Endothelial cell of umbilical vein (primary cell): Measurements from ENCODE around the gene STIM1. TPM values are rescaled to one million over a fixed set of nuclear protein-coding genes. Genes with fewer than 3 reads are reported as not detected.
A peak's percentile ranks its signal among the peaks of the same experiment; 100 is the strongest.

ENCODE experiments used
- BruUV-seq: library from RNA; stranded (reverse); fragments of 400-500 nt; replicated peaks from 2 replicates; lab custom pipeline; 2021; lab: Mats Ljungman, UMichigan
- CTCF ChIA-PET: fragments of 300-600, 350-600 bp; sonication (Branson Sonifier 250); formaldehyde crosslinking; loops from one replicate; lab custom pipeline; 2021; ENCODE audit warnings: antibody characterized with exemption, inconsistent platforms; lab: Charles Lee
- POLR2A ChIA-PET: fragments of 300-600, 350-600 bp; sonication (Branson Sonifier 250); formaldehyde crosslinking; loops from one replicate; lab custom pipeline; 2021; ENCODE audit warnings: antibody characterized with exemption, inconsistent platforms; lab: Charles Lee
- DNase-seq: peaks from one replicate; pipeline ENCODE4 v3.0.0-alpha.2; 2011; ENCODE audit warnings: low read depth, low spot score
- FAIRE-seq: peaks from 2 replicates; lab custom pipeline; 2011; peaks lifted over from hg19 to GRCh38; lab: Jason Lieb, UNC
- H2AFZ ChIP-seq: 2 replicates; pipeline ENCODE4 v1.6.0; 2012; ENCODE audit warnings: low read depth, low read length, control low read depth, inconsistent platforms
- H3K27ac ChIP-seq: 2 replicates; pipeline ENCODE4 v1.5.1; 2011; ENCODE audit warnings: low read depth, mild to moderate bottlenecking, control low read depth, low read length, moderate library complexity; ENCODE audit not compliant: insufficient read depth
- H3K27me3 ChIP-seq, 2 experiments: 2 replicates each; pipeline versions ENCODE4 v1.6.0 to v1.6.1; 2011; ENCODE audit warnings: low read length in 2 of 2, mixed read lengths in 1 of 2; ENCODE audit not compliant: control insufficient read depth in 2 of 2, insufficient read depth in 2 of 2
- H3K36me3 ChIP-seq, 2 experiments: 2 replicates in 1 of 2; 3 replicates in 1 of 2; pipeline ENCODE4 v1.5.1; 2011; ENCODE audit warnings: low read length in 2 of 2, mild to moderate bottlenecking in 1 of 2, moderate library complexity in 1 of 2; ENCODE audit not compliant: control insufficient read depth in 2 of 2, insufficient read depth in 2 of 2; ENCODE audit errors: extremely low read depth in 1 of 2
- H3K4me1 ChIP-seq: 3 replicates; pipeline ENCODE4 v1.5.1; 2011; ENCODE audit warnings: mild to moderate bottlenecking, low read length; ENCODE audit not compliant: control insufficient read depth, insufficient read depth; ENCODE audit errors: extremely low read depth
- H3K4me2 ChIP-seq: 2 replicates; pipeline ENCODE4 v1.6.1; 2011; ENCODE audit warnings: low read length, control low read depth, mixed read lengths; ENCODE audit not compliant: insufficient read depth
- H3K4me3 ChIP-seq, 3 experiments: fragments of 200-600 bp in 1 of 3; sonication (generic), shearing (Covaris generic) in 1 of 3; replicated peaks in 1 of 3; 2 replicates each; pipeline ENCODE4 v1.5.1; 2011 to 2016; ENCODE audit warnings: control low read depth in 3 of 3, low read length in 3 of 3, mild to moderate bottlenecking in 2 of 3, inconsistent platforms in 1 of 3, low read depth in 1 of 3, moderate library complexity in 1 of 3; ENCODE audit not compliant: insufficient read depth in 1 of 3
- H3K79me2 ChIP-seq: 2 replicates; pipeline ENCODE4 v1.6.0; 2012; ENCODE audit warnings: low read length, inconsistent platforms; ENCODE audit not compliant: control insufficient read depth, insufficient read depth
- H3K9ac ChIP-seq: replicated peaks from 2 replicates; pipeline ENCODE3; 2011; ENCODE audit warnings: low read length, control low read depth; ENCODE audit not compliant: insufficient read depth; ENCODE audit errors: extremely low read depth
- H3K9me1 ChIP-seq: replicated peaks from 3 replicates; pipeline ENCODE4 v1.6.0; 2011; ENCODE audit warnings: mild to moderate bottlenecking, low read length; ENCODE audit not compliant: control insufficient read depth, insufficient read depth; ENCODE audit errors: extremely low read depth
- H3K9me3 ChIP-seq: replicated peaks from 2 replicates; pipeline ENCODE4 v1.5.1; 2012; ENCODE audit warnings: low read length, inconsistent platforms; ENCODE audit not compliant: control insufficient read depth, insufficient read depth
- H4K20me1 ChIP-seq: replicated peaks from 2 replicates; pipeline ENCODE3; 2011; ENCODE audit warnings: mild to moderate bottlenecking, low read length; ENCODE audit not compliant: control insufficient read depth, insufficient read depth; ENCODE audit errors: extremely low read depth
- FOS ChIP-seq: IDR thresholded peaks from 2 replicates; pipeline ENCODE4 v1.6.1; 2011; ENCODE audit warnings: mild to moderate bottlenecking, low read length, moderate library complexity, borderline replicate concordance; ENCODE audit not compliant: insufficient read depth
- JUN ChIP-seq: IDR thresholded peaks from 2 replicates; pipeline ENCODE4 v1.6.1; 2011; ENCODE audit warnings: borderline replicate concordance, low read depth; ENCODE audit not compliant: insufficient read length, insufficient read depth
- POLR2A ChIP-seq: IDR thresholded peaks from 2 replicates; pipeline ENCODE4 v1.6.1; 2012; ENCODE audit warnings: low read depth, mild to moderate bottlenecking, control low read depth, low read length
- POLR2AphosphoS5 ChIP-seq: IDR thresholded peaks from 2 replicates; pipeline ENCODE4 v1.6.1; 2012; ENCODE audit warnings: low read depth, mild to moderate bottlenecking, control low read depth, low read length, moderate library complexity; ENCODE audit not compliant: insufficient read depth
- dilution Hi-C: fragments of 300-500 bp; cut with MboI; formaldehyde crosslinking; loops from one replicate; pipeline ENCODE4 v1.15.0; 2019; ENCODE audit warnings: low sequenced_read_pairs; ENCODE audit not compliant: extremely low pct_ligation_motif_present
- intact Hi-C: fragments of 100-400 bp; cut with micrococcal nuclease; formaldehyde crosslinking; loops from one replicate; pipeline ENCODE4 v1.10.0; 2022
- polyA plus RNA-seq, 4 experiments: library from polyadenylated mRNA; depleted of rRNA in 3 of 4; stranded (reverse) in 3 of 4; unstranded in 1 of 4; fragments of >200 nt; gene quantifications; 2 replicates each; pipeline versions ENCODE4 v1.2.1 to v1.2.3, GENCODE V29; 2011 to 2012; ENCODE audit warnings: missing spikeins in 1 of 4
- total RNA-seq: library from RNA; stranded (reverse); gene quantifications from 2 replicates; pipeline ENCODE4 v1.2.3, GENCODE V29; 2021
- TF ChIP-seq, protein P1 (sequence below), 2 donors: IDR thresholded peaks; 1 replicate in 1 of 2; 2 replicates in 1 of 2; pipeline ENCODE4 v1.5.1; 2011; ENCODE audit warnings: low read length in 2 of 2, mild to moderate bottlenecking in 2 of 2, moderate library complexity in 2 of 2, control low read depth in 1 of 2, inconsistent platforms in 1 of 2, low read depth in 1 of 2; ENCODE audit not compliant: insufficient read depth in 1 of 2; ENCODE audit errors: extremely low read depth in 1 of 2

STIM1 gene
- total and polyA plus RNA-seq, 2 donors (not counting 3 experiments of a cell fraction or from before 2014, with no cell fraction given): 32.7 to 33.4 TPM

GRCh38 chr11:4025248-4025966, 169.9 kb downstream of the STIM1 start:
- ChIA-PET POLR2A (interaction anchor here (0.8 to 1.9 kb wide), 3 partner anchors 29 to 176 kb away, joined by 3 to 5 read pairs (median 4); partner anchors contain the start of gene STIM1), CTCF (interaction anchor here (0.6 to 5.0 kb wide), 19 partner anchors 9 to 184 kb away, joined by 3 to 48 read pairs (median 4); partner anchors contain the start of gene STIM1)
- Histone ChIP-seq H3K4me3 (peak overlapping the region in 1 of 3 experiments; percentile 28), H3K27me3 (no peaks in the 10 kb centered on the region), H4K20me1 (no peaks in the 10 kb centered on the region), H3K9ac (peak overlapping the region; percentile 65), H2AFZ (no peak overlapping the region), H3K27ac (peak overlapping the region; percentile 80), H3K36me3 (no peaks in the 10 kb centered on the region), H3K9me3 (no peaks in the 10 kb centered on the region), H3K4me1 (peaks cover 23% of the 10 kb centered on the region), H3K9me1 (no peaks in the 10 kb centered on the region), H3K4me2 (peak overlapping the region; percentile 87), H3K79me2 (no peaks in the 10 kb centered on the region)
- TF ChIP-seq, protein P1, sequence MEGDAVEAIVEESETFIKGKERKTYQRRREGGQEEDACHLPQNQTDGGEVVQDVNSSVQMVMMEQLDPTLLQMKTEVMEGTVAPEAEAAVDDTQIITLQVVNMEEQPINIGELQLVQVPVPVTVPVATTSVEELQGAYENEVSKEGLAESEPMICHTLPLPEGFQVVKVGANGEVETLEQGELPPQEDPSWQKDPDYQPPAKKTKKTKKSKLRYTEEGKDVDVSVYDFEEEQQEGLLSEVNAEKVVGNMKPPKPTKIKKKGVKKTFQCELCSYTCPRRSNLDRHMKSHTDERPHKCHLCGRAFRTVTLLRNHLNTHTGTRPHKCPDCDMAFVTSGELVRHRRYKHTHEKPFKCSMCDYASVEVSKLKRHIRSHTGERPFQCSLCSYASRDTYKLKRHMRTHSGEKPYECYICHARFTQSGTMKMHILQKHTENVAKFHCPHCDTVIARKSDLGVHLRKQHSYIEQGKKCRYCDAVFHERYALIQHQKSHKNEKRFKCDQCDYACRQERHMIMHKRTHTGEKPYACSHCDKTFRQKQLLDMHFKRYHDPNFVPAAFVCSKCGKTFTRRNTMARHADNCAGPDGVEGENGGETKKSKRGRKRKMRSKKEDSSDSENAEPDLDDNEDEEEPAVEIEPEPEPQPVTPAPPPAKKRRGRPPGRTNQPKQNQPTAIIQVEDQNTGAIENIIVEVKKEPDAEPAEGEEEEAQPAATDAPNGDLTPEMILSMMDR (IDR thresholded peaks at IDR 0.05; ENCODE audit: extremely low read depth in 1 of 2, insufficient read depth in 1 of 2, low read depth in 1 of 2, low read length in 2 of 2): no peak
- TF ChIP-seq POLR2A: no peak
- TF ChIP-seq POLR2AphosphoS5: no peak
- no peak for TF ChIP-seq FOS
- peak; percentile 63 for TF ChIP-seq JUN
- intact Hi-C loops (loop anchor here (1.0 to 5.0 kb wide), 3 partner anchors 29 to 170 kb away; partner anchors contain the start of gene STIM1), dilution Hi-C loops (no loop called here)
- TSS peak; percentile 45 for BruUV-seq
- peak; percentile 93 for FAIRE-seq
- DNase-seq: peak; percentile 95
